Measurements from ENCODE around the gene KRTAP17-1. TPM values are rescaled to one million over a fixed set of nuclear protein-coding genes. Genes with fewer than 3 reads are reported as not detected.

Gene KRTAP17-1, protein sequence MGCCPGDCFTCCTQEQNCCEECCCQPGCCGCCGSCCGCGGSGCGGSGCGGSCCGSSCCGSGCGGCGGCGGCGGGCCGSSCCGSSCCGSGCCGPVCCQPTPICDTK
- not detected for total RNA-seq

DNA sequence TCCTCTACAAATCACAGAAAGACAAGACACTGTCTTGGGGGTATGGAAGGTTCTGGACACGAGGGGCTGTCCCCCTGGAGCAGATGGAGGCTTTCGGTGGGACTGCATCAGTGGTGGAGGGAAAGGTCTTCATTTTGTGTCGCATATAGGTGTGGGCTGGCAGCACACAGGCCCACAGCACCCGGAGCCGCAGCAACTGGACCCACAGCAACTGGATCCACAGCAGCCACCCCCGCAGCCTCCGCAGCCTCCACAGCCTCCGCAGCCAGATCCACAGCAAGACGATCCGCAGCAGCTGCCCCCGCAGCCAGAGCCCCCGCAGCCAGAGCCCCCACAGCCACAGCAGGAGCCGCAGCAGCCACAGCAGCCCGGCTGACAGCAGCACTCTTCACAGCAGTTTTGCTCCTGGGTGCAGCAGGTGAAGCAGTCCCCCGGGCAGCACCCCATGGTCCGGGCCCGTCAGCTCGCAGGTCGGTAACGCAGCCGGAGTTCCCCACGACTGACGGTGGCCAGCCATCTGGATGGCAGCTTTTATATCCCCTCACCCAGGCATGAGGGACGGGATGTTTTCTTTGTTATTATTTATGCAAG is at the start of gene KRTAP17-1:
Gene KRTAP17-1 (minus strand): TSS at position 507 of the 591 bp plus-strand sequence. CDS start 60 bp downstream, at position 447.
- H3K4me1 ChIP-seq: no peaks in the 10 kb centered on the region
- no peak for TF ChIP-seq POLR2AphosphoS5 (IDR thresholded peaks at IDR 0.05)
- no peak for TF ChIP-seq POLR2A (IDR thresholded peaks at IDR 0.05)
- TF ChIP-seq, protein P1, sequence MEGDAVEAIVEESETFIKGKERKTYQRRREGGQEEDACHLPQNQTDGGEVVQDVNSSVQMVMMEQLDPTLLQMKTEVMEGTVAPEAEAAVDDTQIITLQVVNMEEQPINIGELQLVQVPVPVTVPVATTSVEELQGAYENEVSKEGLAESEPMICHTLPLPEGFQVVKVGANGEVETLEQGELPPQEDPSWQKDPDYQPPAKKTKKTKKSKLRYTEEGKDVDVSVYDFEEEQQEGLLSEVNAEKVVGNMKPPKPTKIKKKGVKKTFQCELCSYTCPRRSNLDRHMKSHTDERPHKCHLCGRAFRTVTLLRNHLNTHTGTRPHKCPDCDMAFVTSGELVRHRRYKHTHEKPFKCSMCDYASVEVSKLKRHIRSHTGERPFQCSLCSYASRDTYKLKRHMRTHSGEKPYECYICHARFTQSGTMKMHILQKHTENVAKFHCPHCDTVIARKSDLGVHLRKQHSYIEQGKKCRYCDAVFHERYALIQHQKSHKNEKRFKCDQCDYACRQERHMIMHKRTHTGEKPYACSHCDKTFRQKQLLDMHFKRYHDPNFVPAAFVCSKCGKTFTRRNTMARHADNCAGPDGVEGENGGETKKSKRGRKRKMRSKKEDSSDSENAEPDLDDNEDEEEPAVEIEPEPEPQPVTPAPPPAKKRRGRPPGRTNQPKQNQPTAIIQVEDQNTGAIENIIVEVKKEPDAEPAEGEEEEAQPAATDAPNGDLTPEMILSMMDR (IDR thresholded peaks at IDR 0.05): no peak
- H3K9me3 ChIP-seq: peaks cover 0 to 7% of the 10 kb centered on the region in 2 donors
- no peaks in the 10 kb centered on the region for H3K27me3 ChIP-seq
- intact Hi-C loops (cut with DNase I; ENCODE audit: low total_unique reads): no loop called here
- H3K36me3 ChIP-seq: no peaks in the 10 kb centered on the region
- DNase-seq (ENCODE audit: low spot score in 2 of 2): no peak
- H3K4me3 ChIP-seq: no peak within 1 kb of the TSS
- H3K27ac ChIP-seq: no peak within 1 kb of the TSS

DNA sequence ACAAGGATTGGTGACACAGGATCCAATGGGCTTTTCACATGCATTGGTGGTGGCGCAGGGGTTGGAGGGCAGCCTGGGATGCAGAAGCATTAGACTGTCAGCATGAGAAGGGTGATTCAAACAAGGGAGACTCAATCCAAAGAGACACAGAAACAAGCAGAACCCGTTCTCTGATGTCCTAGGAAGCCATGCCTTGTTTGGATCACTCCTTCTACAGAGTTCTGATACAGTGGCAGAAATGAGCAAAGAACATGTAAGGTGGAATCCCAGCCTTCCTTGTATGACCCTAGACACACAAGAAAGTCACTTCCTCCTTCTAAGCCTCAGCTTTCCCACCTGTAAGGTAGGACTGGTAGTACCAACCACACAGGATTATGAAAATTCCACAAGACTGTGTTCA is 48.4 kb upstream of the KRTAP17-1 start:
- H3K27me3 ChIP-seq: no peaks in the 10 kb centered on the region
- no peak overlapping the region for H3K27ac ChIP-seq
- TF ChIP-seq POLR2AphosphoS5 (IDR thresholded peaks at IDR 0.05): no peak
- TF ChIP-seq, protein P1 (IDR thresholded peaks at IDR 0.05): no peak
- no peak for TF ChIP-seq POLR2A (IDR thresholded peaks at IDR 0.05)
- intact Hi-C loops (cut with DNase I; ENCODE audit: low total_unique reads): no loop called here
- no peaks in the 10 kb centered on the region for H3K36me3 ChIP-seq
- H3K4me3 ChIP-seq: no peak overlapping the region
- H3K4me1 ChIP-seq: no peaks in the 10 kb centered on the region
- no peaks in the 10 kb centered on the region for H3K9me3 ChIP-seq
- DNase-seq (ENCODE audit: low spot score in 2 of 2): no peak

DNA sequence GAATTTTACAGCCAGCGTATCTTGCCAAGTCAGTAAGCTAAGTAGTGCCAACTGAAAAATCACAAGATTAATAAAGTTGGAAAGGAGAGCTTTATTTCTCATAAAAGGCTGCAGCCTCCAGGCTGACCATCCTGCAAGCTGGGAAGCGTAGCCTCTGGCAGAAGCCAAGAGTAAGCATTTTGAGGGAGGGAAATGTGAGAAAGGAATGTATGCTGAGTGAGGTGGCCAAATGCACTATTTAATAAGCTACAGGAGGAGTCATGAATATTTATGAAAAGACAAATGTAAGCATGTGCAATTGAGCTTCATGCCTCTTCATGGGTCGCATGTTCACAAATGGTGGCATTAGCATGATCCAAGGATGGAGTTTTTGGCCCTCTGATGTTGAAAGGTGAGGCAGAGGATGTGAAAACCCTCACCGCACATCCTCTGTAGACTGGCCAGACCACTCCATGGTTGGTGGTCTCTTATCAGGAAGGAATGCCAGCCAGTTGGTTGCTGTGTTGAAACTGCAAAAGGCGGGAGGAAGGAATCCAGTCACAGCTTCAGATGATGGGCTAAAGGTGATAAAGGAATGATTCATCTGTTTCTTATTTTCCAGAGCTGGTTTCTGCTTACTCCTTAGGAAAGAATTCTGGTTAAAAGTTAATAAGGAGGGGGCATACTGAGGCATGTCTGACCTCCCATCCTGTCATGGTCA is 44.9 kb upstream of the KRTAP17-1 start:
- Histone ChIP-seq H3K36me3 (no peaks in the 10 kb centered on the region), H3K4me3 (no peak overlapping the region), H3K4me1 (no peaks in the 10 kb centered on the region), H3K9me3 (no peaks in the 10 kb centered on the region), H3K27me3 (no peaks in the 10 kb centered on the region), H3K27ac (no peak overlapping the region)
- TF ChIP-seq POLR2AphosphoS5 (IDR thresholded peaks at IDR 0.05) (no peak), POLR2A (IDR thresholded peaks at IDR 0.05) (no peak)
- TF ChIP-seq, protein P1 (IDR thresholded peaks at IDR 0.05): no peak
- no peak for DNase-seq (ENCODE audit: low spot score in 2 of 2)
- intact Hi-C loops (cut with DNase I; ENCODE audit: low total_unique reads): no loop called here

DNA sequence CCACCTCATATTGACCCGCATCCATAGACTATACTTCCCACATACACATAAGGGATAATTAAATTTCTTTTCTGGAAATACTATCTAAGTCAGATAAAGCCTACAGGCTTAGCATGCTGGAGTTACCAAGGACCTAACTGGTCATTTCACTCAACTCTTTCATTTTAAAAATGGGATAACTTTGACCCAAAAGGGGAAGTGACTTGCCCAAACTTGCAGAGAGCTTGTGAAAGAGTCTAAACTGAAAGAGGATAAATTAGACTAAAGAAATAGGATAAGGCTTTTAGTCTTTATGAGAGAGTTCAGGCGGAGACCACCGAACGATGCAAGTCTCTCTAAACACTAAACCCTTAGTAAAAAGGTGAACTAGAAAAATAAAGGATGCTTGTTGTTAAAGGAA is 39.0 kb upstream of the KRTAP17-1 start:
- Histone ChIP-seq H3K27me3 (no peaks in the 10 kb centered on the region), H3K27ac (no peak overlapping the region), H3K4me3 (no peak overlapping the region), H3K9me3 (no peaks in the 10 kb centered on the region), H3K36me3 (no peaks in the 10 kb centered on the region), H3K4me1 (no peaks in the 10 kb centered on the region)
- TF ChIP-seq POLR2A (IDR thresholded peaks at IDR 0.05): no peak
- TF ChIP-seq POLR2AphosphoS5 (IDR thresholded peaks at IDR 0.05): no peak
- TF ChIP-seq, protein P1 (IDR thresholded peaks at IDR 0.05): no peak
- no peak for DNase-seq (ENCODE audit: low spot score in 2 of 2)
- intact Hi-C loops (cut with DNase I; ENCODE audit: low total_unique reads): no loop called here

Data from breast epithelium (tissue), 4 donors.